Liver (tissue), 9 donors: Measurements from ENCODE around the gene DNAJB14. TPM values are rescaled to one million over a fixed set of nuclear protein-coding genes. Genes with fewer than 3 reads are reported as not detected.

Experiments used
- DNase-seq: peaks from one replicate; pipeline ENCODE4 v3.0.0-alpha.2; 2017; ENCODE audit warnings: low spot score
- H3K27ac ChIP-seq, 2 donors: one replicate each; pipeline ENCODE4 v1.7.0; 2013; ENCODE audit warnings: inconsistent platforms in 2 of 2, low read length in 2 of 2, control low read depth in 1 of 2, low read depth in 1 of 2, mild to moderate bottlenecking in 1 of 2
- H3K27me3 ChIP-seq, 4 donors: one replicate each; pipeline versions ENCODE4 v1.6.1 to v1.7.0; 2013; ENCODE audit warnings: low read length in 3 of 4, inconsistent platforms in 1 of 4, mild to moderate bottlenecking in 1 of 4, moderate library complexity in 1 of 4; ENCODE audit not compliant: control insufficient read depth in 4 of 4, insufficient read depth in 4 of 4
- H3K36me3 ChIP-seq, 4 donors: one replicate each; pipeline versions ENCODE4 v1.6.1 to v1.7.0; 2013; ENCODE audit warnings: low read length in 3 of 4, mild to moderate bottlenecking in 3 of 4, low read depth in 1 of 4, moderate library complexity in 1 of 4; ENCODE audit not compliant: control insufficient read depth in 4 of 4, insufficient read depth in 3 of 4
- H3K4me1 ChIP-seq, 4 donors: one replicate each; pipeline versions ENCODE4 v1.6.1 to v1.7.0; 2013; ENCODE audit warnings: low read length in 3 of 4, mild to moderate bottlenecking in 3 of 4, moderate library complexity in 1 of 4; ENCODE audit not compliant: control insufficient read depth in 4 of 4, insufficient read depth in 4 of 4
- H3K4me3 ChIP-seq, 3 donors: one replicate each; pipeline versions ENCODE4 v1.6.1 to v1.7.0; 2013; ENCODE audit warnings: low read length in 3 of 3, control low read depth in 1 of 3, low read depth in 1 of 3, mild to moderate bottlenecking in 1 of 3
- H3K9ac ChIP-seq, 2 donors: one replicate each; pipeline ENCODE4 v1.7.0; 2013; ENCODE audit warnings: low read length in 2 of 2, mild to moderate bottlenecking in 2 of 2, moderate library complexity in 2 of 2, control low read depth in 1 of 2, low read depth in 1 of 2
- H3K9me3 ChIP-seq, 4 donors: one replicate each; pipeline versions ENCODE4 v1.6.1 to v1.7.0; 2013; ENCODE audit warnings: low read length in 3 of 4; ENCODE audit not compliant: control insufficient read depth in 4 of 4
- EGR1 ChIP-seq, 2 donors: IDR thresholded peaks; 2 replicates each; pipeline ENCODE4 v1.6.1; 2016 to 2018; ENCODE audit warnings: antibody characterized with exemption in 2 of 2, low read depth in 2 of 2
- FOXA1 ChIP-seq: IDR thresholded peaks from 2 replicates; pipeline ENCODE4 v1.6.1; 2016; ENCODE audit warnings: antibody characterized with exemption
- FOXA2 ChIP-seq: IDR thresholded peaks from 2 replicates; pipeline ENCODE4 v1.6.1; 2016; ENCODE audit warnings: antibody characterized with exemption
- HNF4A ChIP-seq, 2 donors: conservative IDR thresholded peaks; 2 replicates each; pipeline ENCODE4 v1.6.1; 2016; ENCODE audit warnings: antibody characterized with exemption in 2 of 2, mild to moderate bottlenecking in 2 of 2
- HNF4G ChIP-seq: IDR thresholded peaks from 2 replicates; pipeline ENCODE4 v1.6.1; 2016; ENCODE audit warnings: antibody characterized with exemption
- JUND ChIP-seq, 2 donors: IDR thresholded peaks; 2 replicates each; pipeline ENCODE4 v1.6.1; 2016; ENCODE audit warnings: antibody characterized with exemption in 2 of 2
- MAX ChIP-seq: IDR thresholded peaks from 2 replicates; pipeline ENCODE4 v1.6.1; 2016; ENCODE audit warnings: antibody characterized with exemption
- NR2F2 ChIP-seq: IDR thresholded peaks from 2 replicates; pipeline ENCODE4 v1.6.1; 2016; ENCODE audit warnings: antibody characterized with exemption
- RAD21 ChIP-seq, 2 donors: IDR thresholded peaks; 2 replicates each; pipeline ENCODE4 v1.6.1; 2016; ENCODE audit warnings: antibody characterized with exemption in 2 of 2, mild to moderate bottlenecking in 2 of 2
- REST ChIP-seq: IDR thresholded peaks from 2 replicates; pipeline ENCODE4 v1.6.1; 2016; ENCODE audit warnings: antibody characterized with exemption, mild to moderate bottlenecking
- RXRA ChIP-seq, 2 donors: IDR thresholded peaks; 2 replicates each; pipeline ENCODE4 v1.6.1; 2017 to 2018; ENCODE audit warnings: antibody characterized with exemption in 2 of 2, mild to moderate bottlenecking in 1 of 2
- SP1 ChIP-seq: IDR thresholded peaks from 2 replicates; pipeline ENCODE4 v1.6.1; 2018; ENCODE audit warnings: antibody characterized with exemption, mild to moderate bottlenecking
- TAF1 ChIP-seq: conservative IDR thresholded peaks from 2 replicates; pipeline ENCODE4 v1.6.1; 2016; ENCODE audit warnings: antibody characterized with exemption, mild to moderate bottlenecking
- YY1 ChIP-seq: IDR thresholded peaks from 2 replicates; pipeline ENCODE4 v1.6.1; 2016; ENCODE audit warnings: antibody characterized with exemption, mild to moderate bottlenecking
- WGBS: extraction: QIAGEN DNeasy Blood & Tissue Kit; methylation state at CpG from one replicate; pipeline ENCODE4 v1.1.7; 2013; 5-methylcytosine and 5-hydroxymethylcytosine counted together
- polyA plus RNA-seq, 2 donors: library from polyadenylated mRNA; stranded (reverse) in 1 of 2; unstranded in 1 of 2; fragments of 200-250 nt in 1 of 2; fragments of >200 nt in 1 of 2; fragmentation: Nextera tagmentation in 1 of 2; extraction: Ambion mirVana in 1 of 2; gene quantifications; one replicate each; pipeline versions ENCODE4 v1.2.1 to v1.2.3, GENCODE V29; 2013 to 2015
- total RNA-seq, 2 donors: library from RNA; depleted of rRNA; stranded (reverse); fragments of >200 nt; gene quantifications; one replicate each; pipeline ENCODE4 v1.2.3, GENCODE V29; 2014
- TF ChIP-seq, protein P1 (sequence below): IDR thresholded peaks from 2 replicates; pipeline ENCODE4 v1.6.1; 2016; ENCODE audit warnings: antibody characterized with exemption
- donor health status: healthy.
- donor health status: healthy.
- donor health status: healthy.
- donor health status: healthy.
- donor health status: healthy.

Gene DNAJB14
- total and polyA plus RNA-seq, 4 donors: 8.1 to 15.1 (median 8.9) TPM

DNA sequence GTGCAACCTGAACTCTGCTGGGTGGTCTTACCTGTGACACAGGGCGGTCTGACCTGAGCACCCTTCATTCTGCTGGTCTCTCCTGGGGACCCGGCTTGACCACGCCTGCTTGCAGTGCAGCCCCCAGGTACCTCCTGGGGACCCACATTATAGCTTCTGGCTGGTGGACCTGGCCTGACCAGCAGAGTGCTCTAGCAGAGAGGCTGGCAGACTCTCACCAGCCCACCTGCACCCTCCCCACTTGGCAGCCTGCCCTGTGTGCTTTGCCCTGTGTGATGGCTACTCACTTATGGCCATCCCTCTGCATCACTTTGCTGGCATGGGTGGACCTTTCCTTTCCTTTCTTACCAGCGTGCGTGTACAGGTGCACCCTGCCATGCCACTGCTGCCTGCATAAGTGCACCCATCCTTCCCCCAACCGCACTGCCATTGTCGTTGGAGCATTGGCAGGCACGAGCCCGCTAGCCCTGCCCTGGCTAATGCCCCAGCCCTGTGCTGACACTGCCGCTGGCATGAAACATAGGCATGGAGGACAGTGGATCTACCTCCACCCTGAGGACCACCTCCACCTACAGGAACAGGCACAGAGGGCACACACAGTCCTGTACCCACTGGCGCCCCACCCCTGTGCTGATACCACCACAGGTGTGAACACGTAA lies 25.2 kb upstream of the DNAJB14 start:
- H3K4me1 ChIP-seq: no peaks in the 10 kb centered on the region
- TF ChIP-seq, protein P1, sequence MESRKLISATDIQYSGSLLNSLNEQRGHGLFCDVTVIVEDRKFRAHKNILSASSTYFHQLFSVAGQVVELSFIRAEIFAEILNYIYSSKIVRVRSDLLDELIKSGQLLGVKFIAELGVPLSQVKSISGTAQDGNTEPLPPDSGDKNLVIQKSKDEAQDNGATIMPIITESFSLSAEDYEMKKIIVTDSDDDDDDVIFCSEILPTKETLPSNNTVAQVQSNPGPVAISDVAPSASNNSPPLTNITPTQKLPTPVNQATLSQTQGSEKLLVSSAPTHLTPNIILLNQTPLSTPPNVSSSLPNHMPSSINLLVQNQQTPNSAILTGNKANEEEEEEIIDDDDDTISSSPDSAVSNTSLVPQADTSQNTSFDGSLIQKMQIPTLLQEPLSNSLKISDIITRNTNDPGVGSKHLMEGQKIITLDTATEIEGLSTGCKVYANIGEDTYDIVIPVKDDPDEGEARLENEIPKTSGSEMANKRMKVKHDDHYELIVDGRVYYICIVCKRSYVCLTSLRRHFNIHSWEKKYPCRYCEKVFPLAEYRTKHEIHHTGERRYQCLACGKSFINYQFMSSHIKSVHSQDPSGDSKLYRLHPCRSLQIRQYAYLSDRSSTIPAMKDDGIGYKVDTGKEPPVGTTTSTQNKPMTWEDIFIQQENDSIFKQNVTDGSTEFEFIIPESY: no peak
- DNase-seq: no peak
- H3K4me3 ChIP-seq: no peak overlapping the region
- H3K9me3 ChIP-seq: no peaks in the 10 kb centered on the region
- H3K27ac ChIP-seq: no peak overlapping the region
- WGBS: 94% methylated on average over 12 of the region's 12 CpGs
- H3K9ac ChIP-seq: no peak overlapping the region
- peaks cover 0 to 3% (median 0%) of the 10 kb centered on the region in 4 donors for H3K27me3 ChIP-seq
- no peaks in the 10 kb centered on the region for H3K36me3 ChIP-seq

DNA sequence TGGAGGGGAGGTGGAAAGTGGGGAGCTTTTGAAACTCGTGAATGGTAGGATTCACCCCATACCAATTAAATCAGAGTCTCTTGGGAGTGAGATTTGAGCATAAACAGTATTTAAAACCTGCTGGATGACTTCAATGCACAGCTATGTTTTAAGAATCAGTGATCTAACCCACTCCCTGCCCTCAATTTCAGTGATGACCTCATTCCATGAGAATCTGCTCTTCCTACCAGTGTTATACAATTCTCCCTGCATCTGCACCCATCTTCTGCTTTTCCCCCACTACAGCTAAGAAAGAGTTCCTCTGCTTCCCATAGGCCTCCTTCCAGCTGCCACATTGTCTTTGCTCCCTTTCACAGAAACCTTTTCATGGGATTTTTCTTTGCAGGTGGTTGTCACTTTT lies 21.9 kb upstream of the DNAJB14 start:
- no peaks in the 10 kb centered on the region for H3K4me1 ChIP-seq
- no peak overlapping the region for H3K9ac ChIP-seq
- DNase-seq: no peak
- H3K9me3 ChIP-seq: no peaks in the 10 kb centered on the region
- H3K36me3 ChIP-seq: no peaks in the 10 kb centered on the region
- WGBS: 72% methylated on average over 1 of the region's 1 CpG
- TF ChIP-seq HNF4A (conservative IDR thresholded peaks at IDR 0.05) (no peak), FOXA2 (no peak), RXRA (IDR thresholded peaks at IDR 0.05) (no peak), NR2F2 (no peak), TAF1 (no peak), JUND (IDR thresholded peaks at IDR 0.05) (no peak), MAX (no peak), EGR1 (IDR thresholded peaks at IDR 0.05; ENCODE audit: low read depth in 2 of 2) (no peak), YY1 (no peak), REST (no peak), HNF4G (no peak), FOXA1 (no peak), SP1 (no peak), RAD21 (IDR thresholded peaks at IDR 0.05) (no peak)
- no peak overlapping the region for H3K27ac ChIP-seq
- H3K27me3 ChIP-seq: peaks cover 0 to under 1% (median 0%) of the 10 kb centered on the region in 4 donors
- H3K4me3 ChIP-seq: no peak overlapping the region
